Astrocyte (in vitro differentiated cells and primary cell): ENCODE measurements around the gene PLA2G6. TPM values are rescaled to one million over a fixed set of nuclear protein-coding genes. Genes with fewer than 3 reads are reported as not detected.

Experiments
- DNase-seq: peaks from one replicate; pipeline ENCODE4 v3.0.0-alpha.2; 2010; ENCODE audit warnings: low read depth
- FAIRE-seq: peaks from 2 replicates; lab custom pipeline; 2011; peaks lifted over from hg19 to GRCh38; lab: Jason Lieb, UNC
- H2AFZ ChIP-seq: 2 replicates; pipeline ENCODE4 v1.6.0; 2012; ENCODE audit warnings: low read depth, low read length, inconsistent platforms
- H3K27ac ChIP-seq: 2 replicates; pipeline ENCODE4 v1.5.1; 2011; ENCODE audit warnings: low read depth, low read length, inconsistent platforms
- H3K27me3 ChIP-seq: 2 replicates; pipeline ENCODE4 v1.6.0; 2011; ENCODE audit warnings: low read length, inconsistent platforms; ENCODE audit not compliant: insufficient read depth
- H3K36me3 ChIP-seq: 2 replicates; pipeline ENCODE4 v1.5.1; 2011; ENCODE audit warnings: low read length, inconsistent platforms; ENCODE audit not compliant: insufficient read depth
- H3K4me1 ChIP-seq: 2 replicates; pipeline ENCODE4 v1.5.1; 2011; ENCODE audit warnings: low read length, inconsistent platforms; ENCODE audit not compliant: insufficient read depth
- H3K4me2 ChIP-seq: 2 replicates; pipeline ENCODE4 v1.6.0; 2012; ENCODE audit warnings: low read length, inconsistent platforms
- H3K4me3 ChIP-seq: 2 replicates; pipeline ENCODE4 v1.5.1; 2011; ENCODE audit warnings: low read depth, mild to moderate bottlenecking, low read length, inconsistent platforms; ENCODE audit not compliant: insufficient read depth
- H3K79me2 ChIP-seq: 2 replicates; pipeline ENCODE4 v1.6.0; 2012; ENCODE audit warnings: mild to moderate bottlenecking, low read length, inconsistent platforms; ENCODE audit not compliant: insufficient read depth
- H3K9ac ChIP-seq: 2 replicates; pipeline ENCODE4 v1.6.0; 2012; ENCODE audit warnings: mild to moderate bottlenecking, low read length, inconsistent platforms
- H3K9me3 ChIP-seq: 2 replicates; pipeline ENCODE4 v1.5.1; 2012; ENCODE audit warnings: low read depth, mild to moderate bottlenecking, low read length, inconsistent platforms; ENCODE audit not compliant: insufficient read depth
- H4K20me1 ChIP-seq: 2 replicates; pipeline ENCODE4 v1.6.0; 2012; ENCODE audit warnings: low read length, inconsistent platforms; ENCODE audit not compliant: insufficient read depth
- H3K27ac Mint-ChIP-seq: one replicate; pipeline ENCODE4 v1.8.0; 2021; ENCODE audit warnings: mild to moderate bottlenecking, mixed read lengths; ENCODE audit not compliant: unreplicated experiment
- H3K27me3 Mint-ChIP-seq: one replicate; pipeline ENCODE4 v1.8.0; 2021; ENCODE audit warnings: low read depth, mixed read lengths; ENCODE audit not compliant: unreplicated experiment
- H3K36me3 Mint-ChIP-seq: one replicate; pipeline ENCODE4 v1.8.0; 2021; ENCODE audit warnings: low read depth, mixed read lengths; ENCODE audit not compliant: unreplicated experiment
- H3K4me1 Mint-ChIP-seq: one replicate; pipeline ENCODE4 v1.8.0; 2021; ENCODE audit warnings: low read depth, mixed read lengths; ENCODE audit not compliant: unreplicated experiment
- H3K4me3 Mint-ChIP-seq: one replicate; pipeline ENCODE4 v1.8.0; 2021; ENCODE audit warnings: mild to moderate bottlenecking, moderate library complexity, mixed read lengths; ENCODE audit not compliant: unreplicated experiment
- H3K9me3 Mint-ChIP-seq: one replicate; pipeline ENCODE4 v1.8.0; 2021; ENCODE audit warnings: mild to moderate bottlenecking, mixed read lengths; ENCODE audit not compliant: unreplicated experiment
- EZH2 ChIP-seq: IDR thresholded peaks from 2 replicates; pipeline ENCODE4 v1.6.1; 2012; ENCODE audit warnings: mild to moderate bottlenecking, low read length, inconsistent platforms; ENCODE audit not compliant: insufficient read depth
- total RNA-seq: library from RNA; stranded (reverse); gene quantifications from 2 replicates; pipeline ENCODE4 v1.2.1, GENCODE V29; 2021
- TF ChIP-seq, protein P1 (sequence below): IDR thresholded peaks from 2 replicates; pipeline ENCODE4 v1.5.1; 2011; ENCODE audit warnings: low read depth, mild to moderate bottlenecking, inconsistent platforms, low read length, moderate library complexity; ENCODE audit not compliant: insufficient read depth

PLA2G6 gene
- total RNA-seq, 1 donor from 2014 or later, result 10.0 TPM

DNA sequence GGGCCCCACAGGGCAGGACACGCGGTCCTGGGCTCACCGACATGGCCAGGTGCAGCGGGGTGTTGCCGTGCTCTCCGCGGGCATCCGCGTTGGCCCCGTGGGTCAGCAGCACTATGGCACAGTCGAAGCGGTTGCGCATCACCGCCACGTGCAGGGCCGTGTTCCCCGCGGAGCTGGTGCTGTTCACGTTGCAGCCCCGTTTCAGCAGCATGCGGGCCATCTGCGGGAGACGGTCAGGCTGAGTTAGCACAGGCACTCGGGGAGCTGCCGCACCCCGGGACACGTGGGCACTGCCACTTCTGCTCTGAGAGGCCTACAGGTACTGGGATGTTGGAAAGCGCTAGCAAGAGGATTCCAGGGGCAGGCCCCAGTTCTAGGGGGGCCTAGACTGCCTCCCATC lies 48.8 kb downstream of the PLA2G6 start:
- H3K27me3 ChIP-seq, result no peaks in the 10 kb centered on the region
- H3K9ac ChIP-seq, result no peak overlapping the region
- no peak overlapping the region for H3K4me2 ChIP-seq
- TF ChIP-seq, protein P1, sequence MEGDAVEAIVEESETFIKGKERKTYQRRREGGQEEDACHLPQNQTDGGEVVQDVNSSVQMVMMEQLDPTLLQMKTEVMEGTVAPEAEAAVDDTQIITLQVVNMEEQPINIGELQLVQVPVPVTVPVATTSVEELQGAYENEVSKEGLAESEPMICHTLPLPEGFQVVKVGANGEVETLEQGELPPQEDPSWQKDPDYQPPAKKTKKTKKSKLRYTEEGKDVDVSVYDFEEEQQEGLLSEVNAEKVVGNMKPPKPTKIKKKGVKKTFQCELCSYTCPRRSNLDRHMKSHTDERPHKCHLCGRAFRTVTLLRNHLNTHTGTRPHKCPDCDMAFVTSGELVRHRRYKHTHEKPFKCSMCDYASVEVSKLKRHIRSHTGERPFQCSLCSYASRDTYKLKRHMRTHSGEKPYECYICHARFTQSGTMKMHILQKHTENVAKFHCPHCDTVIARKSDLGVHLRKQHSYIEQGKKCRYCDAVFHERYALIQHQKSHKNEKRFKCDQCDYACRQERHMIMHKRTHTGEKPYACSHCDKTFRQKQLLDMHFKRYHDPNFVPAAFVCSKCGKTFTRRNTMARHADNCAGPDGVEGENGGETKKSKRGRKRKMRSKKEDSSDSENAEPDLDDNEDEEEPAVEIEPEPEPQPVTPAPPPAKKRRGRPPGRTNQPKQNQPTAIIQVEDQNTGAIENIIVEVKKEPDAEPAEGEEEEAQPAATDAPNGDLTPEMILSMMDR, result no peak
- TF ChIP-seq EZH2, result no peak
- H3K27ac Mint-ChIP-seq, result no peak overlapping the region
- no peak overlapping the region for H3K27ac ChIP-seq
- H3K9me3 ChIP-seq, result no peaks in the 10 kb centered on the region
- H3K4me1 ChIP-seq, result peaks cover 13% of the 10 kb centered on the region
- peaks cover 17% of the 10 kb centered on the region for H3K36me3 Mint-ChIP-seq
- H3K4me3 ChIP-seq, result no peak overlapping the region
- no peak overlapping the region for H2AFZ ChIP-seq
- no peaks in the 10 kb centered on the region for H3K36me3 ChIP-seq
- H3K27me3 Mint-ChIP-seq, result peaks cover 2% of the 10 kb centered on the region
- no peak for FAIRE-seq
- H3K4me3 Mint-ChIP-seq, result no peak overlapping the region
- no peaks in the 10 kb centered on the region for H3K79me2 ChIP-seq
- no peaks in the 10 kb centered on the region for H4K20me1 ChIP-seq
- no peak for DNase-seq
- no peaks in the 10 kb centered on the region for H3K9me3 Mint-ChIP-seq
- no peaks in the 10 kb centered on the region for H3K4me1 Mint-ChIP-seq

DNA sequence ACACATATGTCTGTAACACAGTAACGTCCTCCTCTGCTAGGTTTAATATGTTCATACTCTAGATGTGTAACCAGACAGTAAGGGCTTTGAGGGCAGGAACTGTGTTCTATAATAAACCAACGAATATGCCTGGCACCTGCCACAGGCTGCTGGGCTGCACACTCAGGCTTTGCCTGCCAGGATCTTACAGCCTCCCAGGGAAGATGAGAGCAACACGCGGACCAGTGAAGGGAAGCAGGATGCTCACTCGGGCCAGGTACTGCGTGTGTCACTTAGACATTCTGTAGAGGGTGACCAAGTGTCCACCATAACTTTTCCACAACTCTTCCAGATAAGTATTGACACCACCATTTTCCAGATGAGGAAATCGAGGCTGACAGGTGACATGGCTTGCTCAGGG lies 49.5 kb downstream of the PLA2G6 start:
- Mint-ChIP-seq H3K9me3 (no peaks in the 10 kb centered on the region), H3K27me3 (no peaks in the 10 kb centered on the region), H3K4me1 (no peaks in the 10 kb centered on the region), H3K36me3 (peaks cover 17% of the 10 kb centered on the region), H3K4me3 (no peak overlapping the region), H3K27ac (no peak overlapping the region)
- peaks cover 13% of the 10 kb centered on the region for H3K4me1 ChIP-seq
- no peaks in the 10 kb centered on the region for H4K20me1 ChIP-seq
- TF ChIP-seq EZH2, result no peak
- TF ChIP-seq, protein P1, result no peak
- no peaks in the 10 kb centered on the region for H3K79me2 ChIP-seq
- H3K27ac ChIP-seq, result no peak overlapping the region
- H2AFZ ChIP-seq, result no peak overlapping the region
- FAIRE-seq, result no peak
- H3K27me3 ChIP-seq, result no peaks in the 10 kb centered on the region
- no peak overlapping the region for H3K4me3 ChIP-seq
- no peak overlapping the region for H3K9ac ChIP-seq
- DNase-seq, result no peak
- no peak overlapping the region for H3K4me2 ChIP-seq
- H3K36me3 ChIP-seq, result no peaks in the 10 kb centered on the region
- no peaks in the 10 kb centered on the region for H3K9me3 ChIP-seq

DNA sequence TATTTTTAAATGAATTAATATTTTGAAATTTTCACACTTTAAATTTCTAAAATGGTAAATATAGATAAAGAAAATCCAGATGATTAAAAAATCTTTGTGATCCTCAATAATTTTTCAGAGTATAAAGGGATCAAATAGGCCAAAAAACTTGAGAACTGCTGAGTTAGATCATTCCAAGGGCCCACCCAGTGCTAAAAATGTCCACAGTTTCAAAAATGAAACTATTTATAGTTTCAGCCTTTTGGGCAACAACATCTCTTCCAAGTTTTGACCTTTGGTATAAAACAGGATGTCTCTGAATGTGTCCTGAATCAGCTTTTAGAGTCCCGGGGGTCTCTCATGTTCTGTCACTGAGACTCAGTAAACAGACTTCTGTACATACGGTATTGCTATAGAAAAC lies 50.2 kb downstream of the PLA2G6 start:
- Mint-ChIP-seq H3K36me3 (peaks cover 17% of the 10 kb centered on the region), H3K4me3 (no peak overlapping the region), H3K27me3 (peaks cover 3% of the 10 kb centered on the region), H3K9me3 (no peaks in the 10 kb centered on the region), H3K4me1 (no peaks in the 10 kb centered on the region), H3K27ac (no peak overlapping the region)
- no peak for FAIRE-seq
- DNase-seq, result no peak
- Histone ChIP-seq H3K9ac (no peak overlapping the region), H3K9me3 (no peaks in the 10 kb centered on the region), H2AFZ (no peak overlapping the region), H3K4me3 (no peak overlapping the region), H3K36me3 (no peaks in the 10 kb centered on the region), H3K4me1 (peaks cover 13% of the 10 kb centered on the region), H3K27ac (no peak overlapping the region), H3K27me3 (no peaks in the 10 kb centered on the region), H3K79me2 (no peaks in the 10 kb centered on the region), H3K4me2 (no peak overlapping the region), H4K20me1 (no peaks in the 10 kb centered on the region)
- TF ChIP-seq, protein P1, result no peak
- no peak for TF ChIP-seq EZH2
